SIG-M5 treated with dmso at 0.1 percent for 504 hours (cell line): ENCODE data around the gene IFNA17.
A peak's percentile ranks its signal among the peaks of the same experiment; 100 is the strongest.
"Not testable (repeated sequence)": the region's sequence is repeated elsewhere in the genome, so short reads cannot be mapped to it uniquely, and the experiment has no call there.

Source experiments
- DNase-seq: peaks from one replicate; lab custom pipeline; 2025; ENCODE audit not compliant: unreplicated experiment; lab: John Stamatoyannopoulos, UW

The IFNA17 gene

DNA sequence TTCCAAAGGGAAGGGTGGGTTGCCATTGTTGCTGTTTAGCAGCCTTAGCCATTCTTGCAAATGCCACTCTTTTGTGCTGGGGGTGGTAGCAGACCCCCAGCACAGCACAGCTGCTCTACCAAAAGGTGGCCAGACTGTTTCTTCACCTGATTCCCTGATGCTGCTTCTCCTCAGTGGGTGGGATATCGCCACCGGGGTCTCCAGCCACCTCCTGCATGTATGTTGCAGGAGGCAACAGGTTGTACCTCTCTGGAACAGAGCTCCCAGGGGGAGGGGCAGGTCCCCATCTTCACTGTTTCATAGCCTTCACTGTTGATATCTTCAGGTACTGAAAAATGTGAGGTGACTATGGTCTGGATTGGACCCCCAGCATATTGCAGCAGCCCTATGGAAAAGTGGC is 17.2 kb downstream of the IFNA17 start:
- not testable (repeated sequence) for DNase-seq

- DNase-seq: no peak
Observed at GRCh38 chr9:21210311-21210710, 17.7 kb downstream of the IFNA17 start.

DNA sequence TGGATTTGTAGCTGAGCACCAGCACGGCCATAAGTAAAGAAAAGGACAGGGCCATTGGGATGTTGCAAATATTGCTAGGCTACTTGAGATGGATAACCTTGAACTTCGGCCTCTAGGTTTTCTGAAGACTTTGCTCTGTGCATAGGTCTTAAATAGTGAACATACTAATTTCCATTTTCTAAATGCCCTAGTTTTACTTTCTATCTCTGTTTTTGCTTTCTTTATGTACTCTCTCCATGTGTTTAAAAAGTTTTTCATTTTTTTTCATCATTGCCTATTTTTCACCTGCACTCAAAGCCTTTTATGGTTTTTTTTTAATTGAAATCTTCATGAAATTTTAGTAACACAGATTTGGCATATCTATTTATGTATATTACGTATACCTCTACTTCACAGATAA is 21.0 kb downstream of the IFNA17 start, which contains the start of gene IFNA10:
IFNA10 (minus strand) TSS at position 101 of the 400 bp plus-strand sequence; CDS start at position 55, 46 bp downstream.
- DNase-seq: not testable (repeated sequence)

DNA sequence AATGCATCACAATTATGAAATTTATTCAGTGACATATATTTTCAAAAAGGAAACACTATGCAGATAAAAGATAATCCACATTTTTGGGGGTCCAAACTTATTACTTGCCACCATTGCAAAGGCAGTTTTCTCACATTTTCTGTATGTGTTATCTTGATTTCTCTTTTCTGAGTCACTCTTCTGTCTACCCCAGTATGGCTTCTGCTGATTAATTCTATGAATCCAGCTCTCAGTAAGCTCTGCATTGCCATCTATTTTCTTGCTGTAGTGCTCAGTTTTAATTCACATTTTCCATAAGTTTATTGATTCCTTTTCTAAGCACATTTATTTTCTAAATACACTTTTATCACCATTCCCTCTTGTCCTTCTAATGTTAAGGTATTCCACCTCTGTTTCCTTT is 22.8 kb downstream of the IFNA17 start:
- DNase-seq: no peak

DNA sequence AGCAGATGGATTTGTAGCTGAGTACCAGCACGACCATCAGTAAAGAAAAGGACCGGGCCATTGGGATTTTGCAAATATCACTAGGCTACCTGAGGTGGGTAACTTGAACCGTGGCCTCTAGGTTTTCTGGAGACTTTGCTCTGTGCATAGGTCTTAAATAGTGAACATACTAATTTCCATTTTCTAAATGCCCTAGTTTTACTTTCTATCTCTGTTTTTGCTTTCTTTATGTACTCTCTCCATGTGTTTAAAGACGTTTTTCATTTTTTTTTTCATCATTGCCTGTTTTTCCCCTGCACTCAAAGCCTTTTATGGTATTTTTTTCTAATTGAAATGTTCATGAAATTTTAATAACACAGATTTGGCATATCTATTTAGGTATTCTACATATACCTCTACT is 25.9 kb downstream of the IFNA17 start, which contains the start of gene IFNA7:
IFNA7 (minus strand) TSS at position 101 of the 400 bp plus-strand sequence; CDS start at position 61, 40 bp downstream.
- DNase-seq: not testable (repeated sequence)

GRCh38 chr9:21194867-21195776 is 32.9 kb downstream of the IFNA17 start:
- peak; percentile 37 for DNase-seq

- not testable (repeated sequence) for DNase-seq
Observed at GRCh38 chr9:21187487-21187886, 40.5 kb downstream of the IFNA17 start, which contains the start of gene IFNA4. Gene IFNA4 (minus strand): TSS chr9:21187587. CDS start chr9:21187531, 56 bp downstream.

- peak; percentile 59 for DNase-seq
Observed at GRCh38 chr9:21182810-21183736, 44.9 kb downstream of the IFNA17 start.
